CD14-positive monocyte (primary cell): ENCODE results near the gene RAB26. TPM values are rescaled to one million over a fixed set of nuclear protein-coding genes. Genes with fewer than 3 reads are reported as not detected.

Experiments
- DNase-seq, 3 donors: peaks; one replicate each; pipeline ENCODE4 v3.0.0-alpha.2; 2011 to 2022
- H2AFZ ChIP-seq: 2 replicates; pipeline ENCODE4 v1.6.0; 2012; ENCODE audit warnings: mild to moderate bottlenecking, low read depth, low read length, inconsistent platforms; ENCODE audit not compliant: insufficient read depth, poor library complexity, severe bottlenecking
- H3K27ac ChIP-seq, 2 donors: 1 replicate in 1 of 2; 2 replicates in 1 of 2; pipeline ENCODE4 v1.5.1; 2012 to 2013; ENCODE audit warnings: low read length in 2 of 2, control low read depth in 1 of 2, inconsistent platforms in 1 of 2, low read depth in 1 of 2, mild to moderate bottlenecking in 1 of 2
- H3K27me3 ChIP-seq, 2 donors: one replicate each; pipeline versions ENCODE4 v1.6.0 to v1.6.1; 2011 to 2013; ENCODE audit warnings: low read length in 2 of 2; ENCODE audit not compliant: control insufficient read depth in 2 of 2, insufficient read depth in 2 of 2
- H3K36me3 ChIP-seq, 2 donors: replicated peaks in 1 of 2; 1 replicate in 1 of 2; 2 replicates in 1 of 2; pipeline versions ENCODE4 v1.5.1 to v1.6.1; 2012 to 2013; ENCODE audit warnings: low read length in 2 of 2, control low read depth in 1 of 2, inconsistent platforms in 1 of 2, mild to moderate bottlenecking in 1 of 2; ENCODE audit not compliant: insufficient read depth in 2 of 2, control insufficient read depth in 1 of 2
- H3K4me1 ChIP-seq, 2 donors: 1 replicate in 1 of 2; 2 replicates in 1 of 2; pipeline versions ENCODE4 v1.5.1 to v1.6.1; 2012 to 2013; ENCODE audit warnings: low read length in 2 of 2, control low read depth in 1 of 2, inconsistent platforms in 1 of 2, mild to moderate bottlenecking in 1 of 2, moderate library complexity in 1 of 2; ENCODE audit not compliant: insufficient read depth in 2 of 2, control insufficient read depth in 1 of 2
- H3K4me2 ChIP-seq: replicated peaks from 2 replicates; pipeline ENCODE3; 2012; ENCODE audit warnings: low read length, moderate library complexity, mild to moderate bottlenecking; ENCODE audit not compliant: poor library complexity, severe bottlenecking; ENCODE audit errors: extremely low read depth
- H3K4me3 ChIP-seq, 3 experiments: fragments of 200-600 bp in 1 of 3; sonication (generic) in 1 of 3; replicated peaks in 1 of 3; 1 replicate in 2 of 3; 2 replicates in 1 of 3; pipeline ENCODE4 v1.5.1; 2011 to 2013; ENCODE audit warnings: low read length in 3 of 3, mild to moderate bottlenecking in 3 of 3, control low read depth in 2 of 3, low read depth in 2 of 3, inconsistent platforms in 1 of 3, moderate library complexity in 1 of 3
- H3K79me2 ChIP-seq: 2 replicates; pipeline ENCODE4 v1.6.0; 2012; ENCODE audit warnings: mild to moderate bottlenecking, control low read depth, inconsistent platforms, low read length, moderate library complexity; ENCODE audit not compliant: insufficient read depth
- H3K9ac ChIP-seq: 2 replicates; pipeline ENCODE4 v1.6.0; 2017; ENCODE audit warnings: low read length, mild to moderate bottlenecking; ENCODE audit not compliant: insufficient read depth, poor library complexity, severe bottlenecking
- H3K9me3 ChIP-seq, 2 donors: replicated peaks in 1 of 2; 1 replicate in 1 of 2; 2 replicates in 1 of 2; pipeline versions ENCODE4 v1.5.1 to v1.6.1; 2012 to 2013; ENCODE audit warnings: low read length in 2 of 2, control low read depth in 1 of 2; ENCODE audit not compliant: control insufficient read depth in 1 of 2, insufficient read depth in 1 of 2
- H4K20me1 ChIP-seq: 2 replicates; pipeline ENCODE4 v1.6.0; 2012; ENCODE audit warnings: mild to moderate bottlenecking, low read length, control low read depth, moderate library complexity; ENCODE audit not compliant: insufficient read depth
- H3K27ac Mint-ChIP-seq, 7 donors: one replicate each; pipeline ENCODE4 v1.8.0; 2020; ENCODE audit warnings: mild to moderate bottlenecking in 7 of 7, mixed read lengths in 7 of 7, moderate library complexity in 6 of 7, inconsistent platforms in 2 of 7
- H3K27me3 Mint-ChIP-seq, 3 donors: one replicate each; pipeline ENCODE4 v1.8.0; 2021 to 2022; ENCODE audit warnings: low read depth in 3 of 3, mild to moderate bottlenecking in 3 of 3, mixed read lengths in 3 of 3, moderate library complexity in 3 of 3, inconsistent platforms in 1 of 3
- H3K36me3 Mint-ChIP-seq, 2 donors: one replicate each; pipeline ENCODE4 v1.8.0; 2020; ENCODE audit warnings: mixed read lengths in 2 of 2, inconsistent platforms in 1 of 2, mild to moderate bottlenecking in 1 of 2
- H3K4me1 Mint-ChIP-seq: one replicate; pipeline ENCODE4 v1.8.0; 2020; ENCODE audit warnings: mild to moderate bottlenecking, mixed read lengths
- H3K4me3 Mint-ChIP-seq, 2 donors: one replicate each; pipeline ENCODE4 v1.8.0; 2020; ENCODE audit warnings: mild to moderate bottlenecking in 2 of 2, mixed read lengths in 2 of 2, moderate library complexity in 1 of 2
- H3K9me3 Mint-ChIP-seq, 7 donors: one replicate each; pipeline ENCODE4 v1.8.0; 2020 to 2022; ENCODE audit warnings: mixed read lengths in 7 of 7, mild to moderate bottlenecking in 6 of 7, moderate library complexity in 6 of 7, inconsistent platforms in 2 of 7
- WGBS: methylation state at CpG from one replicate; pipeline ENCODE4 v1.1.5; 2013; ENCODE audit warnings: missing lambda C conversion rate; ENCODE audit not compliant: insufficient coverage; 5-methylcytosine and 5-hydroxymethylcytosine counted together
- intact Hi-C, 2 donors: fragments of 100-400 bp; cut with micrococcal nuclease; formaldehyde crosslinking; loops; one replicate each; pipeline versions ENCODE4 v1.15.0 to v1.15.1; 2023
- polyA plus RNA-seq, 3 donors: library from polyadenylated mRNA; depleted of rRNA in 1 of 3; unstranded in 2 of 3; stranded (reverse) in 1 of 3; fragments of 300-500 nt in 2 of 3; fragments of >200 nt in 1 of 3; fragmentation: Illumina TruSeq in 2 of 3; gene quantifications; 1 replicate in 2 of 3; 2 replicates in 1 of 3; pipeline ENCODE4 v1.2.3, GENCODE V29; 2012 to 2021
- TF ChIP-seq, protein P1 (sequence below): fragments of 200-600 bp; IDR thresholded peaks from one replicate; pipeline ENCODE4 v1.8.0; 2022; ENCODE audit warnings: antibody characterized with exemption, mild to moderate bottlenecking

RAB26 gene
- polyA plus RNA-seq, 3 donors: not detected

DNA sequence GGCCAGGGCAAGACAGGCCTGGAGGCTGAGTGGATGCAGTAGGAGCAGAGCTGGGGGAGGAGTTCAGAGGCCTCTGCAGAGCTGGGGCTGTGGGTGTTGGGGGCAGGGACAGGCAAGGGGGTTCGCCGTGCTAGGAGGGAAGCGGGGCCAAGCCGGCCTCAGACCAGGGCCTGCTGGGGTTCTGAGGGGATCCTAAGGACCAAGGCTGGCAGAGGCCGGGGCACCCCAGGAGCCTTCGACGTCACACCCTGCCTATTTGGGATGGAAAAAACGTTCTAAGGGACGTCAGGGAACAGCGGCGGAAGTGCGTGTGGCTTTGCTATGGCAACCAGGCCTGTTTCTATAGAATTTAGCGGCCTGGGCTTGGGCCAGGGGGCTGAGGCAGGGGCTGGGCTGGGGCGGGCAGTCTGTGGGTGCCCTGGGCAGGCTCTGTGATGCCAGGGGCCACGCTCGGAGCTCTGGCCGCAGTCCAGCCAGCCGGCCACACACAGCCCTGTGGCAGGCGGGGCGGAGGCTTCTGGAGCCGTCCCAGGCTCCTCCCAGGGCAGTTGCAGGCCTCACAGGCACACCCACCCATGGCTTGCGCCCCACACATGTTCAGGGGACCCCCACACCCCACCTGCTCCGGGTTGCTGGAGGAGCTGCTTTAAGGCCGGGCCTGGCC, 10.9 kb downstream of the RAB26 start:
- Mint-ChIP-seq H3K27ac (peak overlapping the region in 1 of 7 donors; percentile 50), H3K9me3 (peaks cover 0 to 14% (median 4%) of the 10 kb centered on the region in 7 donors), H3K4me1 (peaks cover 26% of the 10 kb centered on the region), H3K36me3 (peaks cover 2 to 11% of the 10 kb centered on the region in 2 donors), H3K4me3 (no peak overlapping the region), H3K27me3 (peaks cover 0 to 2% (median 0%) of the 10 kb centered on the region in 3 donors)
- Histone ChIP-seq H3K9me3 (peaks cover 0 to 7% of the 10 kb centered on the region in 2 donors), H4K20me1 (peaks cover 87% of the 10 kb centered on the region), H3K4me1 (peaks cover 21 to 30% of the 10 kb centered on the region in 2 donors), H3K27ac (no peak overlapping the region), H3K4me3 (no peak overlapping the region), H3K79me2 (peaks cover 92% of the 10 kb centered on the region), H3K4me2 (no peak overlapping the region), H2AFZ (no peak overlapping the region), H3K27me3 (no peaks in the 10 kb centered on the region), H3K9ac (no peak overlapping the region), H3K36me3 (peaks cover 5 to 7% of the 10 kb centered on the region in 2 donors)
- no peak for DNase-seq
- intact Hi-C loops: loop anchor here (5.0 to 10.0 kb wide), 4 partner anchors 48 to 345 kb away; partner anchors contain the start of genes MLST8 (in 1 of the 2), MSRB1 (in 1 of the 2), NTHL1 (in 1 of the 2) and TSC2 (in 1 of the 2)
- 94% methylated on average over 22 of the region's 24 CpGs for WGBS
- TF ChIP-seq, protein P1, sequence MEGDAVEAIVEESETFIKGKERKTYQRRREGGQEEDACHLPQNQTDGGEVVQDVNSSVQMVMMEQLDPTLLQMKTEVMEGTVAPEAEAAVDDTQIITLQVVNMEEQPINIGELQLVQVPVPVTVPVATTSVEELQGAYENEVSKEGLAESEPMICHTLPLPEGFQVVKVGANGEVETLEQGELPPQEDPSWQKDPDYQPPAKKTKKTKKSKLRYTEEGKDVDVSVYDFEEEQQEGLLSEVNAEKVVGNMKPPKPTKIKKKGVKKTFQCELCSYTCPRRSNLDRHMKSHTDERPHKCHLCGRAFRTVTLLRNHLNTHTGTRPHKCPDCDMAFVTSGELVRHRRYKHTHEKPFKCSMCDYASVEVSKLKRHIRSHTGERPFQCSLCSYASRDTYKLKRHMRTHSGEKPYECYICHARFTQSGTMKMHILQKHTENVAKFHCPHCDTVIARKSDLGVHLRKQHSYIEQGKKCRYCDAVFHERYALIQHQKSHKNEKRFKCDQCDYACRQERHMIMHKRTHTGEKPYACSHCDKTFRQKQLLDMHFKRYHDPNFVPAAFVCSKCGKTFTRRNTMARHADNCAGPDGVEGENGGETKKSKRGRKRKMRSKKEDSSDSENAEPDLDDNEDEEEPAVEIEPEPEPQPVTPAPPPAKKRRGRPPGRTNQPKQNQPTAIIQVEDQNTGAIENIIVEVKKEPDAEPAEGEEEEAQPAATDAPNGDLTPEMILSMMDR: no peak

DNA sequence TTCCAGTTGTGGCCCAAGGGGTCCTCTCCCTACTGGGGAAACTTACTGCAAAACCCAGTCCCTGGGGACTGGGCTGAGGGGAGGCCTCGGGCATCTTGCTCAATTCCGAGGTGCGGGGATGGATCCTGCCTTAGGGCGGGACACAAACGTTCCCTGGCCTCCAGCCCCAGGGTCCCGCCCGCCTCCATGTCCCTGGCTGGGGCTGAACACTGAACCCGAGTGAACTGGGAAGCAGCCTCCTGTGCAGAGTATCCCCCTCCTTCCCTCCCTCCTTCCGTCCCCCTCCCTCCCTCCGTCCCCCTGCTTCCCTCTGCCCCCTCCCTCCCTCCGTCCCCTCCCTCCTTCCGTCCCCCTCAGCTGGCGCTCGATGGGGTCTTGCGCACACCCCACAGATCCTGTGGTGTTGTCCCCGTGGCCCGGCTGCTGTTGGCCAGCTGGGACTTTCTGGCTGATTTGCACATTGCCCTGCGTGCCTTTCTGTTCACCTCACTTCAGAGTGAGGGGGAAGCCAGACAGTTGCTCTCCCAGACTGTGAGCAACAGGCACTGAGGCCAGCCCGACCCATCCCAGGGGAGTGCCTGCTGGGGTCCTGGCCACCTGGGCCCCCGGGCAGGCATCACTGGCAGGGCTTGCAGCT, 12.6 kb downstream of the RAB26 start:
- TF ChIP-seq, protein P1: no peak
- no peak overlapping the region for H3K4me2 ChIP-seq
- H3K79me2 ChIP-seq: peaks cover 87% of the 10 kb centered on the region
- H3K4me3 Mint-ChIP-seq: no peak overlapping the region
- DNase-seq: no peak
- peaks cover 8 to 12% of the 10 kb centered on the region in 2 donors for H3K36me3 ChIP-seq
- no peak overlapping the region for H2AFZ ChIP-seq
- H3K4me1 ChIP-seq: peaks cover 13 to 22% of the 10 kb centered on the region in 2 donors
- peaks cover 7 to 18% of the 10 kb centered on the region in 2 donors for H3K36me3 Mint-ChIP-seq
- H3K27me3 Mint-ChIP-seq: peaks cover 0 to 2% (median 0%) of the 10 kb centered on the region in 3 donors
- H3K27ac Mint-ChIP-seq: no peak overlapping the region
- 88% methylated on average over 11 of the region's 20 CpGs for WGBS
- intact Hi-C loops: no loop called here
- peaks cover 0 to 7% of the 10 kb centered on the region in 2 donors for H3K9me3 ChIP-seq
- H3K9ac ChIP-seq: no peak overlapping the region
- peaks cover 0 to 14% (median 4%) of the 10 kb centered on the region in 7 donors for H3K9me3 Mint-ChIP-seq
- peaks cover 84% of the 10 kb centered on the region for H4K20me1 ChIP-seq
- H3K27me3 ChIP-seq: no peaks in the 10 kb centered on the region
- no peak overlapping the region for H3K4me3 ChIP-seq
- no peak overlapping the region for H3K27ac ChIP-seq
- H3K4me1 Mint-ChIP-seq: peaks cover 19% of the 10 kb centered on the region
